ENCODE measurements around the gene DNM2. TPM values are rescaled to one million over a fixed set of nuclear protein-coding genes. Genes with fewer than 3 reads are reported as not detected.
A peak's percentile ranks its signal among the peaks of the same experiment; 100 is the strongest.

DNM2 gene
- total and polyA plus RNA-seq, 10 of the 15 experiments (the other 5 are each of a cell fraction or from before 2014, with no cell fraction given): 1.2 to 146 (median 68.9) TPM

GRCh38 chr19:10836479-10837330 is 118.8 kb downstream of the DNM2 start (continued):
- TF ChIP-seq FOS (IDR thresholded peaks at IDR 0.05; ENCODE audit: borderline replicate concordance, extremely low read depth, insufficient read length): no peak
- TF ChIP-seq MYB (IDR thresholded peaks at IDR 0.05; ENCODE audit: borderline replicate concordance, low read depth, low read length): no peak
- TF ChIP-seq E2F4 (IDR thresholded peaks at IDR 0.05; ENCODE audit: low read depth, low read length): peak; percentile 72
- TF ChIP-seq SMAD5 (IDR thresholded peaks at IDR 0.05; ENCODE audit: low read depth): no peak
- TF ChIP-seq TCF3 (IDR thresholded peaks at IDR 0.05; ENCODE audit: borderline replicate concordance, insufficient read depth, low read depth, low read length): no peak
- peak; percentile 78; the same call in 1 of the 2 replicates for TF ChIP-seq ZNF217 (IDR thresholded peaks at IDR 0.05)
- TF ChIP-seq RAD21 (IDR thresholded peaks at IDR 0.05; ENCODE audit: insufficient read depth, low read depth, low read length): no peak
- no peak for TF ChIP-seq RELB (IDR thresholded peaks at IDR 0.05; ENCODE audit: low read depth)
- peak; percentile 33; the same call in 1 of the 2 replicates for TF ChIP-seq ZBTB11 (CRISPR knock-in tag; IDR thresholded peaks at IDR 0.05)
- no peak; the same call in 1 of the 2 replicates for TF ChIP-seq ATF7 (IDR thresholded peaks at IDR 0.05; ENCODE audit: low read depth)
- no peak for TF ChIP-seq SUPT20H (IDR thresholded peaks at IDR 0.05; ENCODE audit: borderline replicate concordance, control insufficient read depth, low read depth, low read length)
- no peak for TF ChIP-seq POLR2A (IDR thresholded peaks at IDR 0.05; ENCODE audit: low read depth, low read length)
- no peak for TF ChIP-seq CBX3 (IDR thresholded peaks at IDR 0.05; ENCODE audit: borderline replicate concordance, low read depth)
- no peak for TF ChIP-seq PML (IDR thresholded peaks at IDR 0.05; ENCODE audit: low read length)
- TF ChIP-seq ZNF622 (IDR thresholded peaks at IDR 0.05): no peak
- peak; percentile 97 for TF ChIP-seq MEF2B (IDR thresholded peaks at IDR 0.05; ENCODE audit: partially characterized antibody, poor library complexity, severe bottlenecking)
- TF ChIP-seq KDM1A (IDR thresholded peaks at IDR 0.05; ENCODE audit: borderline replicate concordance): no peak
- TF ChIP-seq SP1 (IDR thresholded peaks at IDR 0.05; ENCODE audit: low read depth, low read length): peak; percentile 25
- no peak for TF ChIP-seq BRCA1 (IDR thresholded peaks at IDR 0.05; ENCODE audit: low read depth, low read length)
- no peak for TF ChIP-seq SUZ12 (IDR thresholded peaks at IDR 0.05; ENCODE audit: unreplicated experiment)
